Liver (tissue), 9 donors: ENCODE measurements around the gene BCL10. TPM values are rescaled to one million over a fixed set of nuclear protein-coding genes. Genes with fewer than 3 reads are reported as not detected.

Source experiments
- DNase-seq: peaks from one replicate; pipeline ENCODE4 v3.0.0-alpha.2; 2017; ENCODE audit warnings: low spot score
- H3K27ac ChIP-seq, 2 donors: one replicate each; pipeline ENCODE4 v1.7.0; 2013; ENCODE audit warnings: inconsistent platforms in 2 of 2, low read length in 2 of 2, control low read depth in 1 of 2, low read depth in 1 of 2, mild to moderate bottlenecking in 1 of 2
- H3K27me3 ChIP-seq, 4 donors: one replicate each; pipeline versions ENCODE4 v1.6.1 to v1.7.0; 2013; ENCODE audit warnings: low read length in 3 of 4, inconsistent platforms in 1 of 4, mild to moderate bottlenecking in 1 of 4, moderate library complexity in 1 of 4; ENCODE audit not compliant: control insufficient read depth in 4 of 4, insufficient read depth in 4 of 4
- H3K36me3 ChIP-seq, 4 donors: one replicate each; pipeline versions ENCODE4 v1.6.1 to v1.7.0; 2013; ENCODE audit warnings: low read length in 3 of 4, mild to moderate bottlenecking in 3 of 4, low read depth in 1 of 4, moderate library complexity in 1 of 4; ENCODE audit not compliant: control insufficient read depth in 4 of 4, insufficient read depth in 3 of 4
- H3K4me1 ChIP-seq, 4 donors: one replicate each; pipeline versions ENCODE4 v1.6.1 to v1.7.0; 2013; ENCODE audit warnings: low read length in 3 of 4, mild to moderate bottlenecking in 3 of 4, moderate library complexity in 1 of 4; ENCODE audit not compliant: control insufficient read depth in 4 of 4, insufficient read depth in 4 of 4
- H3K4me3 ChIP-seq, 3 donors: one replicate each; pipeline versions ENCODE4 v1.6.1 to v1.7.0; 2013; ENCODE audit warnings: low read length in 3 of 3, control low read depth in 1 of 3, low read depth in 1 of 3, mild to moderate bottlenecking in 1 of 3
- H3K9ac ChIP-seq, 2 donors: one replicate each; pipeline ENCODE4 v1.7.0; 2013; ENCODE audit warnings: low read length in 2 of 2, mild to moderate bottlenecking in 2 of 2, moderate library complexity in 2 of 2, control low read depth in 1 of 2, low read depth in 1 of 2
- H3K9me3 ChIP-seq, 4 donors: one replicate each; pipeline versions ENCODE4 v1.6.1 to v1.7.0; 2013; ENCODE audit warnings: low read length in 3 of 4; ENCODE audit not compliant: control insufficient read depth in 4 of 4
- EGR1 ChIP-seq, 2 donors: IDR thresholded peaks; 2 replicates each; pipeline ENCODE4 v1.6.1; 2016 to 2018; ENCODE audit warnings: antibody characterized with exemption in 2 of 2, low read depth in 2 of 2
- FOXA2 ChIP-seq: IDR thresholded peaks from 2 replicates; pipeline ENCODE4 v1.6.1; 2016; ENCODE audit warnings: antibody characterized with exemption
- HNF4G ChIP-seq: IDR thresholded peaks from 2 replicates; pipeline ENCODE4 v1.6.1; 2016; ENCODE audit warnings: antibody characterized with exemption
- NR2F2 ChIP-seq: IDR thresholded peaks from 2 replicates; pipeline ENCODE4 v1.6.1; 2016; ENCODE audit warnings: antibody characterized with exemption
- RAD21 ChIP-seq, 2 donors: IDR thresholded peaks; 2 replicates each; pipeline ENCODE4 v1.6.1; 2016; ENCODE audit warnings: antibody characterized with exemption in 2 of 2, mild to moderate bottlenecking in 2 of 2
- RXRA ChIP-seq, 2 donors: IDR thresholded peaks; 2 replicates each; pipeline ENCODE4 v1.6.1; 2017 to 2018; ENCODE audit warnings: antibody characterized with exemption in 2 of 2, mild to moderate bottlenecking in 1 of 2
- SP1 ChIP-seq: IDR thresholded peaks from 2 replicates; pipeline ENCODE4 v1.6.1; 2018; ENCODE audit warnings: antibody characterized with exemption, mild to moderate bottlenecking
- TAF1 ChIP-seq: conservative IDR thresholded peaks from 2 replicates; pipeline ENCODE4 v1.6.1; 2016; ENCODE audit warnings: antibody characterized with exemption, mild to moderate bottlenecking
- YY1 ChIP-seq: IDR thresholded peaks from 2 replicates; pipeline ENCODE4 v1.6.1; 2016; ENCODE audit warnings: antibody characterized with exemption, mild to moderate bottlenecking
- ZBTB33 ChIP-seq: IDR thresholded peaks from 2 replicates; pipeline ENCODE4 v1.6.1; 2016; ENCODE audit warnings: antibody characterized with exemption
- WGBS: extraction: QIAGEN DNeasy Blood & Tissue Kit; methylation state at CpG from one replicate; pipeline ENCODE4 v1.1.7; 2013; 5-methylcytosine and 5-hydroxymethylcytosine counted together
- polyA plus RNA-seq, 2 donors: library from polyadenylated mRNA; stranded (reverse) in 1 of 2; unstranded in 1 of 2; fragments of 200-250 nt in 1 of 2; fragments of >200 nt in 1 of 2; fragmentation: Nextera tagmentation in 1 of 2; extraction: Ambion mirVana in 1 of 2; gene quantifications; one replicate each; pipeline versions ENCODE4 v1.2.1 to v1.2.3, GENCODE V29; 2013 to 2015
- total RNA-seq, 2 donors: library from RNA; depleted of rRNA; stranded (reverse); fragments of >200 nt; gene quantifications; one replicate each; pipeline ENCODE4 v1.2.3, GENCODE V29; 2014
- TF ChIP-seq, protein P1 (sequence below): fragments of 150-350 bp; IDR thresholded peaks from 2 replicates; pipeline ENCODE4 v1.5.1; 2017; ENCODE audit warnings: improper control_type of control experiment, low read depth, low read length; ENCODE audit not compliant: missing input control
- TF ChIP-seq, protein P2 (sequence below): IDR thresholded peaks from 2 replicates; pipeline ENCODE4 v1.6.1; 2016; ENCODE audit warnings: antibody characterized with exemption, mild to moderate bottlenecking
- donor health status: healthy.
- donor health status: healthy.
- donor health status: healthy.
- donor health status: healthy.
- donor health status: healthy.

BCL10 gene
- total and polyA plus RNA-seq, 4 donors: 3.1 to 8.9 (median 7.5) TPM

DNA sequence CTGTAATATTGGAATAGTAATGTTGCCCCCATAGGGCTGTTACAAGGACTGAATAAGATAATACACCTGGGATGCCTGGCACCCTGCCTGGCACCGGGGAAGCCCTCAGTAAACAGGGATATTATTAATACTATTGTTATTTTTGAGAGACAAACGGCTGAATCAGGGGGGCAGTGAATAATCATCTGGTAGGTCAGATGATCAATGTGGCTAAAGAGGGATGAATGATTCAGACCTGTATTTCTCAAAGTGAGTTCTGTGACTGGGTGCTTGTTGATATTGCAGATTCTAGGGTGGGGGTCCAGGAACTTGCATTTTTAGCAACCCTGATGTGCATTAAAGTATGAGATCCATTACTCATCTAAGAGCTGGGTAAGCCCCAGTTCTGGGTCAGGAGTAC is 46.2 kb upstream of the BCL10 start:
- Histone ChIP-seq H3K27me3 (no peaks in the 10 kb centered on the region), H3K9ac (no peak overlapping the region), H3K4me3 (no peak overlapping the region), H3K9me3 (no peaks in the 10 kb centered on the region), H3K27ac (no peak overlapping the region), H3K4me1 (no peaks in the 10 kb centered on the region), H3K36me3 (peaks cover 7 to 27% (median 11%) of the 10 kb centered on the region in 4 donors)
- TF ChIP-seq RXRA (IDR thresholded peaks at IDR 0.05) (no peak), RAD21 (IDR thresholded peaks at IDR 0.05) (no peak), TAF1 (no peak), SP1 (no peak), ZBTB33 (no peak), NR2F2 (no peak), FOXA2 (no peak), YY1 (no peak), HNF4G (no peak), EGR1 (IDR thresholded peaks at IDR 0.05; ENCODE audit: low read depth in 2 of 2) (no peak)
- TF ChIP-seq, protein P1, sequence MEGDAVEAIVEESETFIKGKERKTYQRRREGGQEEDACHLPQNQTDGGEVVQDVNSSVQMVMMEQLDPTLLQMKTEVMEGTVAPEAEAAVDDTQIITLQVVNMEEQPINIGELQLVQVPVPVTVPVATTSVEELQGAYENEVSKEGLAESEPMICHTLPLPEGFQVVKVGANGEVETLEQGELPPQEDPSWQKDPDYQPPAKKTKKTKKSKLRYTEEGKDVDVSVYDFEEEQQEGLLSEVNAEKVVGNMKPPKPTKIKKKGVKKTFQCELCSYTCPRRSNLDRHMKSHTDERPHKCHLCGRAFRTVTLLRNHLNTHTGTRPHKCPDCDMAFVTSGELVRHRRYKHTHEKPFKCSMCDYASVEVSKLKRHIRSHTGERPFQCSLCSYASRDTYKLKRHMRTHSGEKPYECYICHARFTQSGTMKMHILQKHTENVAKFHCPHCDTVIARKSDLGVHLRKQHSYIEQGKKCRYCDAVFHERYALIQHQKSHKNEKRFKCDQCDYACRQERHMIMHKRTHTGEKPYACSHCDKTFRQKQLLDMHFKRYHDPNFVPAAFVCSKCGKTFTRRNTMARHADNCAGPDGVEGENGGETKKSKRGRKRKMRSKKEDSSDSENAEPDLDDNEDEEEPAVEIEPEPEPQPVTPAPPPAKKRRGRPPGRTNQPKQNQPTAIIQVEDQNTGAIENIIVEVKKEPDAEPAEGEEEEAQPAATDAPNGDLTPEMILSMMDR: no peak
- TF ChIP-seq, protein P2, sequence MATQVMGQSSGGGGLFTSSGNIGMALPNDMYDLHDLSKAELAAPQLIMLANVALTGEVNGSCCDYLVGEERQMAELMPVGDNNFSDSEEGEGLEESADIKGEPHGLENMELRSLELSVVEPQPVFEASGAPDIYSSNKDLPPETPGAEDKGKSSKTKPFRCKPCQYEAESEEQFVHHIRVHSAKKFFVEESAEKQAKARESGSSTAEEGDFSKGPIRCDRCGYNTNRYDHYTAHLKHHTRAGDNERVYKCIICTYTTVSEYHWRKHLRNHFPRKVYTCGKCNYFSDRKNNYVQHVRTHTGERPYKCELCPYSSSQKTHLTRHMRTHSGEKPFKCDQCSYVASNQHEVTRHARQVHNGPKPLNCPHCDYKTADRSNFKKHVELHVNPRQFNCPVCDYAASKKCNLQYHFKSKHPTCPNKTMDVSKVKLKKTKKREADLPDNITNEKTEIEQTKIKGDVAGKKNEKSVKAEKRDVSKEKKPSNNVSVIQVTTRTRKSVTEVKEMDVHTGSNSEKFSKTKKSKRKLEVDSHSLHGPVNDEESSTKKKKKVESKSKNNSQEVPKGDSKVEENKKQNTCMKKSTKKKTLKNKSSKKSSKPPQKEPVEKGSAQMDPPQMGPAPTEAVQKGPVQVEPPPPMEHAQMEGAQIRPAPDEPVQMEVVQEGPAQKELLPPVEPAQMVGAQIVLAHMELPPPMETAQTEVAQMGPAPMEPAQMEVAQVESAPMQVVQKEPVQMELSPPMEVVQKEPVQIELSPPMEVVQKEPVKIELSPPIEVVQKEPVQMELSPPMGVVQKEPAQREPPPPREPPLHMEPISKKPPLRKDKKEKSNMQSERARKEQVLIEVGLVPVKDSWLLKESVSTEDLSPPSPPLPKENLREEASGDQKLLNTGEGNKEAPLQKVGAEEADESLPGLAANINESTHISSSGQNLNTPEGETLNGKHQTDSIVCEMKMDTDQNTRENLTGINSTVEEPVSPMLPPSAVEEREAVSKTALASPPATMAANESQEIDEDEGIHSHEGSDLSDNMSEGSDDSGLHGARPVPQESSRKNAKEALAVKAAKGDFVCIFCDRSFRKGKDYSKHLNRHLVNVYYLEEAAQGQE: no peak
- WGBS: 85% methylated on average over 2 of the region's 2 CpGs
- DNase-seq: no peak

DNA sequence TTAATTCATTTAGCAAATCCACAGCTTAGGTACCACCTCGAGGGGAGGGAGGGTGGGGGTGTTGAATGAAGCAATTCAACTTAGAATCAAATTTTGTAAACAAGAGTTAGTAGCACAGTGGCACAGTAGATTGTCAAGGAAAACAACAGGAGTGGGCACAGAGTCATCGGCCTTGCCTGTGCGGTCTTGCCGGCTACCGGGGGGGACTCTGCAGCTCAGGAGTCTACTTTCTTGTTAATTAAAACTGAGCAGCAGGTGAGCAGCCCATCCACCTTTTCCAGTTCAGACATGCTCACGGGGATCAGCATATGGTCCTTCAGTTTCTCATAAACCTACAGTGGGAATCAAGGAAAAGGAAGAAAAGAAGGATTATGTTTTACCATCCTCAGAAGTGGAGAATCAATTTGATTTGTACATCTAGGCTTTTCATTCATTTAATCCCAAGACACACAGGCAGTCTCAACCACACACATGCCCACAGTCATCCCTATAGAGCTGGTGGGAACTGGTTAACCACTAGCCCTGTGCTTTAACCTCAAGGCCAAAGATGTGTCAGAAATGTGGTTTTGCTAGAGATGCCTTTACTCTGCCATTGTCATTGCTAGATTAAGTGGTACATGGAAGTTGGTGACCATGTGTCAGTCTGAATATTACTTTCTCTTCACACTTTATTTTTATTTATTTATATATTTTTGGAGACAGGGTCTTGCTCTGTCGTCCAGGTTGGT is 45.0 kb upstream of the BCL10 start:
- Histone ChIP-seq H3K27me3 (no peaks in the 10 kb centered on the region), H3K36me3 (peaks cover 7 to 27% (median 11%) of the 10 kb centered on the region in 4 donors), H3K27ac (no peak overlapping the region), H3K4me1 (no peaks in the 10 kb centered on the region), H3K9ac (no peak overlapping the region), H3K9me3 (no peaks in the 10 kb centered on the region), H3K4me3 (no peak overlapping the region)
- WGBS: 91% methylated on average over 7 of the region's 7 CpGs
- no peak for DNase-seq
- no peak for TF ChIP-seq TAF1
- no peak for TF ChIP-seq FOXA2
